K562 treated with DMSO at 1 percent for 24 hours (cell line): ENCODE results near the gene SLC1A4. TPM values are rescaled to one million over a fixed set of nuclear protein-coding genes. Genes with fewer than 3 reads are reported as not detected.

Experiments
- total RNA-seq: library from RNA; unstranded; fragments of 300-600 nt; gene quantifications from 2 replicates; pipeline ENCODE4 v1.2.3, GENCODE V29; 2022; ENCODE audit warnings: low read depth; ENCODE audit not compliant: insufficient read depth

SLC1A4 gene
- total RNA-seq = 38.1 and 39.2 TPM in 2 replicates

GRCh38 chr2:64989126-64989981 is at the start of gene SLC1A4:
Gene SLC1A4 (plus strand): TSS chr2:64989399. CDS start chr2:64989644, 245 bp downstream.

GRCh38 chr2:65056215-65057053 is 67.2 kb downstream of the SLC1A4 start, which contains the start of gene CEP68:
Gene CEP68 (plus strand): TSS chr2:65056416. CDS start chr2:65069445, 13,029 bp downstream.

Other genes starting within 250 kb of the SLC1A4 start
- gene CEP68, start 67.0 kb downstream of the SLC1A4 start, total RNA-seq = 7.5 and 8.1 TPM in 2 replicates
- 67.4 and 81.1 TPM in 2 replicates for gene RAB1A, start 140.7 kb downstream of the SLC1A4 start, total RNA-seq
- gene ACTR2, start 238.4 kb downstream of the SLC1A4 start, total RNA-seq = 131 and 157 TPM in 2 replicates